Neuronal stem cell (in vitro differentiated cells): ENCODE measurements around the gene NRF1.
A peak's percentile ranks its signal among the peaks of the same experiment; 100 is the strongest.

Source experiments
- DNase-seq: peaks from one replicate; pipeline ENCODE4 v3.0.0-alpha.2; 2013; ENCODE audit warnings: low spot score
- H2AFZ ChIP-seq: one replicate; pipeline ENCODE4 v1.6.1; 2013; ENCODE audit warnings: mild to moderate bottlenecking, low read length, inconsistent platforms
- H2AK5ac ChIP-seq: 2 replicates; pipeline ENCODE4 v1.6.1; 2013; ENCODE audit warnings: low read depth, mild to moderate bottlenecking, inconsistent platforms, low read length, moderate library complexity, mixed read lengths
- H2BK120ac ChIP-seq: 2 replicates; pipeline ENCODE4 v1.6.1; 2013; ENCODE audit warnings: low read depth, mild to moderate bottlenecking, inconsistent platforms, low read length, moderate library complexity, mixed read lengths
- H2BK12ac ChIP-seq: one replicate; pipeline ENCODE4 v1.6.1; 2013; ENCODE audit warnings: low read length, inconsistent platforms
- H2BK15ac ChIP-seq: 2 replicates; pipeline ENCODE4 v1.6.1; 2013; ENCODE audit warnings: mild to moderate bottlenecking, low read length, inconsistent platforms, mixed read lengths
- H2BK5ac ChIP-seq: one replicate; pipeline ENCODE4 v1.6.1; 2013; ENCODE audit warnings: inconsistent platforms, mild to moderate bottlenecking, low read length, moderate library complexity
- H3K14ac ChIP-seq: one replicate; pipeline ENCODE4 v1.6.1; 2013; ENCODE audit warnings: low read length, inconsistent platforms
- H3K18ac ChIP-seq: 2 replicates; pipeline ENCODE4 v1.6.1; 2013; ENCODE audit warnings: low read length, inconsistent platforms
- H3K23ac ChIP-seq: 2 replicates; pipeline ENCODE4 v1.6.1; 2013; ENCODE audit warnings: low read depth, mild to moderate bottlenecking, mixed read lengths, low read length, inconsistent platforms; ENCODE audit not compliant: poor library complexity
- H3K27ac ChIP-seq: replicated peaks from 3 replicates; pipeline ENCODE4 v1.5.1; 2013; ENCODE audit warnings: low read length, inconsistent platforms
- H3K27me3 ChIP-seq, 3 experiments: 2 replicates each; pipeline ENCODE4 v1.6.1; 2013; ENCODE audit warnings: low read length in 3 of 3, mild to moderate bottlenecking in 2 of 3, inconsistent platforms in 1 of 3, low read depth in 1 of 3, mixed read lengths in 1 of 3, moderate library complexity in 1 of 3; ENCODE audit not compliant: control insufficient read depth in 3 of 3, insufficient read depth in 3 of 3
- H3K36me3 ChIP-seq, 2 donors: replicated peaks in 1 of 2; 2 replicates each; pipeline ENCODE4 v1.6.1; 2013; ENCODE audit warnings: low read length in 2 of 2; ENCODE audit not compliant: control insufficient read depth in 2 of 2, insufficient read depth in 2 of 2
- H3K4ac ChIP-seq: 2 replicates; pipeline ENCODE4 v1.6.1; 2013; ENCODE audit warnings: inconsistent platforms, mild to moderate bottlenecking, low read length, moderate library complexity
- H3K4me1 ChIP-seq, 2 donors: 1 replicate in 1 of 2; 2 replicates in 1 of 2; pipeline ENCODE4 v1.6.1; 2013; ENCODE audit warnings: low read length in 2 of 2, low read depth in 1 of 2; ENCODE audit not compliant: control insufficient read depth in 2 of 2, insufficient read depth in 1 of 2
- H3K4me2 ChIP-seq: one replicate; pipeline ENCODE4 v1.6.1; 2013; ENCODE audit warnings: mild to moderate bottlenecking, low read length, inconsistent platforms; ENCODE audit not compliant: insufficient read depth, poor library complexity, severe bottlenecking
- H3K4me3 ChIP-seq, 2 donors: 2 replicates each; pipeline ENCODE4 v1.5.1; 2013; ENCODE audit warnings: low read length in 2 of 2, mild to moderate bottlenecking in 2 of 2, inconsistent platforms in 1 of 2, moderate library complexity in 1 of 2
- H3K79me1 ChIP-seq: one replicate; pipeline ENCODE4 v1.6.1; 2013; ENCODE audit warnings: low read depth, mild to moderate bottlenecking, inconsistent platforms, low read length, moderate library complexity
- H3K9ac ChIP-seq: one replicate; pipeline ENCODE4 v1.6.1; 2013; ENCODE audit warnings: mild to moderate bottlenecking, low read depth, low read length, inconsistent platforms; ENCODE audit not compliant: poor library complexity
- H3K9me3 ChIP-seq, 2 donors: replicated peaks in 1 of 2; 2 replicates each; pipeline versions ENCODE3 to v1.6.1; 2013; ENCODE audit warnings: low read length in 2 of 2, mild to moderate bottlenecking in 2 of 2, inconsistent platforms in 1 of 2, low read depth in 1 of 2, mixed read lengths in 1 of 2, moderate library complexity in 1 of 2; ENCODE audit not compliant: control insufficient read depth in 2 of 2, insufficient read depth in 1 of 2
- H4K8ac ChIP-seq: one replicate; pipeline ENCODE4 v1.6.1; 2013; ENCODE audit warnings: low read depth, mild to moderate bottlenecking, inconsistent platforms, low read length, moderate library complexity
- H4K91ac ChIP-seq: one replicate; pipeline ENCODE4 v1.6.1; 2013; ENCODE audit warnings: low read length, low read depth, mild to moderate bottlenecking, inconsistent platforms; ENCODE audit not compliant: poor library complexity
- WGBS, 2 donors: extraction: QIAGEN DNeasy Blood & Tissue Kit; methylation state at CpG; one replicate each; pipeline ENCODE4 v1.1.7; 2013; ENCODE audit warnings: missing lambda C conversion rate in 2 of 2, mixed read lengths in 1 of 2; ENCODE audit not compliant: insufficient read length in 2 of 2, insufficient replicate concordance in 1 of 2; ENCODE audit errors: extremely low coverage in 2 of 2; 5-methylcytosine and 5-hydroxymethylcytosine counted together

Gene NRF1

GRCh38 chr7:129762387-129762969 lies 151.0 kb downstream of the NRF1 start:
- Histone ChIP-seq H3K4me3 (no peak overlapping the region), H3K23ac (peak overlapping the region; percentile 50)

GRCh38 chr7:129764247-129765084 lies 152.9 kb downstream of the NRF1 start:
- peaks cover 0 to 20% (median 0%) of the 10 kb centered on the region in 3 experiments for H3K27me3 ChIP-seq
- no peak overlapping the region for H2AFZ ChIP-seq
- no peak overlapping the region for H3K27ac ChIP-seq

More at GRCh38 chr7:129762387-129762969, 151.0 kb downstream of the NRF1 start:
- Histone ChIP-seq H2AK5ac (peak overlapping the region; percentile 73), H2BK120ac (peak overlapping the region; percentile 12), H3K36me3 (no peaks in the 10 kb centered on the region), H3K27ac (no peak overlapping the region), H3K9me3 (peaks cover 0 to 3% of the 10 kb centered on the region in 2 donors), H3K18ac (peak overlapping the region; percentile 63), H3K9ac (no peak overlapping the region), H3K4me2 (no peak overlapping the region), H3K4me1 (peaks cover 0 to under 1% of the 10 kb centered on the region in 2 donors), H4K91ac (no peak overlapping the region), H3K14ac (no peak overlapping the region), H3K27me3 (peaks cover 0 to 10% (median 0%) of the 10 kb centered on the region in 3 experiments), H4K8ac (no peak overlapping the region), H2AFZ (no peak overlapping the region), H3K79me1 (no peaks in the 10 kb centered on the region), H2BK5ac (no peak overlapping the region), H2BK15ac (no peak overlapping the region), H2BK12ac (no peak overlapping the region), H3K4ac (no peak overlapping the region)
- WGBS, 2 donors: no CpG with 5 or more reads among the region's 52 CpGs
- DNase-seq: no peak

GRCh38 chr7:129765352-129765751 lies 153.8 kb downstream of the NRF1 start:
- no peaks in the 10 kb centered on the region for H3K36me3 ChIP-seq
- no peak overlapping the region for H3K4ac ChIP-seq
- no peak overlapping the region for H2BK15ac ChIP-seq
- H4K91ac ChIP-seq: no peak overlapping the region
- no peak overlapping the region for H3K4me2 ChIP-seq
- H2BK120ac ChIP-seq: no peak overlapping the region
- DNase-seq: no peak
- WGBS, 2 donors: no CpG with 5 or more reads among the region's 3 CpGs
- H3K9me3 ChIP-seq: peaks cover 0 to 3% of the 10 kb centered on the region in 2 donors
- H2AK5ac ChIP-seq: no peak overlapping the region
- H3K27me3 ChIP-seq: peaks cover 0 to 29% (median 0%) of the 10 kb centered on the region in 3 experiments
- H3K4me3 ChIP-seq: no peak overlapping the region
- no peaks in the 10 kb centered on the region for H3K79me1 ChIP-seq
- H3K14ac ChIP-seq: no peak overlapping the region
- H2AFZ ChIP-seq: no peak overlapping the region
- H3K23ac ChIP-seq: no peak overlapping the region
- H3K9ac ChIP-seq: no peak overlapping the region
- H4K8ac ChIP-seq: no peak overlapping the region
- H3K27ac ChIP-seq: no peak overlapping the region
- H2BK5ac ChIP-seq: no peak overlapping the region
- peak overlapping the region; percentile 22 for H3K18ac ChIP-seq
- peaks cover 0 to 4% of the 10 kb centered on the region in 2 donors for H3K4me1 ChIP-seq
- H2BK12ac ChIP-seq: no peak overlapping the region

More at GRCh38 chr7:129764247-129765084, 152.9 kb downstream of the NRF1 start:
- no peak overlapping the region for H2BK5ac ChIP-seq
- no peak overlapping the region for H4K8ac ChIP-seq
- H3K9me3 ChIP-seq: peaks cover 0 to 3% of the 10 kb centered on the region in 2 donors
- no peak overlapping the region for H3K4me3 ChIP-seq
- no peak overlapping the region for H3K4me2 ChIP-seq
- no peak for DNase-seq
- no peak overlapping the region for H4K91ac ChIP-seq
- H2AK5ac ChIP-seq: no peak overlapping the region
- H3K9ac ChIP-seq: no peak overlapping the region
- no peaks in the 10 kb centered on the region for H3K36me3 ChIP-seq
- H3K79me1 ChIP-seq: no peaks in the 10 kb centered on the region
- WGBS, 2 donors: no CpG with 5 or more reads among the region's 7 CpGs
- H2BK15ac ChIP-seq: no peak overlapping the region
- no peak overlapping the region for H3K4ac ChIP-seq
- H3K23ac ChIP-seq: no peak overlapping the region
- no peak overlapping the region for H3K14ac ChIP-seq
- no peak overlapping the region for H2BK12ac ChIP-seq
- no peak overlapping the region for H3K18ac ChIP-seq
- H3K4me1 ChIP-seq: peaks cover 0 to 4% of the 10 kb centered on the region in 2 donors
- H2BK120ac ChIP-seq: no peak overlapping the region
